Measurements from ENCODE around the gene PRKG1. TPM values are rescaled to one million over a fixed set of nuclear protein-coding genes. Genes with fewer than 3 reads are reported as not detected.
A peak's percentile ranks its signal among the peaks of the same experiment; 100 is the strongest.

PRKG1 gene
- total RNA-seq, 2 donors from 2014 or later, result 1.3 to 2.7 TPM

- Mint-ChIP-seq H3K9me3 (peaks cover 56% of the 10 kb centered on the region), H3K27me3 (ENCODE audit: insufficient read depth) (no peaks in the 10 kb centered on the region), H3K27ac (no peak overlapping the region), H3K4me1 (no peaks in the 10 kb centered on the region), H3K36me3 (ENCODE audit: low read depth) (peaks cover 6% of the 10 kb centered on the region), H3K4me3 (no peak overlapping the region)
- no peak for TF ChIP-seq CTCF (conservative IDR thresholded peaks at IDR 0.05)
- Histone ChIP-seq H3K27ac (ENCODE audit: low read depth, low read length) (no peak overlapping the region), H3K4me1 (ENCODE audit: control insufficient read depth, insufficient read depth, low read length) (no peaks in the 10 kb centered on the region), H3K27me3 (ENCODE audit: control insufficient read depth, insufficient read depth, low read length, poor library complexity, severe bottlenecking) (no peaks in the 10 kb centered on the region), H3K9ac (ENCODE audit: extremely low read depth, low read length, poor library complexity, severe bottlenecking) (no peak overlapping the region), H3K4me3 (ENCODE audit: low read length) (no peak overlapping the region), H3K9me3 (ENCODE audit: control insufficient read depth, low read length) (peaks cover 22% of the 10 kb centered on the region), H3K36me3 (ENCODE audit: control insufficient read depth, insufficient read depth, low read length) (no peaks in the 10 kb centered on the region)
- WGBS, 2 experiments (ENCODE audit: insufficient coverage in 1 of 2, insufficient read length in 1 of 2), result 91 to 100% methylated on average over 1 of the region's 1 CpG
- no peak for DNase-seq
Measured at GRCh38 chr10:52011118-52011517, 936.8 kb downstream of the PRKG1 start.

- no peaks in the 10 kb centered on the region for H3K36me3 ChIP-seq (ENCODE audit: control insufficient read depth, insufficient read depth, low read length)
- Mint-ChIP-seq H3K4me1 (peaks cover 4% of the 10 kb centered on the region), H3K36me3 (ENCODE audit: low read depth) (peaks cover 2% of the 10 kb centered on the region), H3K27me3 (ENCODE audit: insufficient read depth) (no peaks in the 10 kb centered on the region), H3K9me3 (peaks cover 36% of the 10 kb centered on the region), H3K27ac (no peak overlapping the region), H3K4me3 (no peak overlapping the region)
- no peak overlapping the region for H3K9ac ChIP-seq (ENCODE audit: extremely low read depth, low read length, poor library complexity, severe bottlenecking)
- H3K4me3 ChIP-seq (ENCODE audit: low read length), result no peak overlapping the region
- no peaks in the 10 kb centered on the region for H3K4me1 ChIP-seq (ENCODE audit: control insufficient read depth, insufficient read depth, low read length)
- WGBS, 2 experiments (ENCODE audit: insufficient coverage in 1 of 2, insufficient read length in 1 of 2), result 52% methylated on average over 3 of the region's 3 CpGs; no CpG with 5 or more reads in 1 of the 2 experiments
- peaks cover 9% of the 10 kb centered on the region for H3K9me3 ChIP-seq (ENCODE audit: control insufficient read depth, low read length)
- DNase-seq, result peak; percentile 50
- H3K27ac ChIP-seq (ENCODE audit: low read depth, low read length), result peak overlapping the region; percentile 26
- no peak for TF ChIP-seq CTCF (conservative IDR thresholded peaks at IDR 0.05)
- H3K27me3 ChIP-seq (ENCODE audit: control insufficient read depth, insufficient read depth, low read length, poor library complexity, severe bottlenecking), result no peaks in the 10 kb centered on the region
Measured at GRCh38 chr10:52019077-52019555, 944.8 kb downstream of the PRKG1 start.

GRCh38 chr10:52019656-52020055 lies 945.4 kb downstream of the PRKG1 start:
- no peak for TF ChIP-seq CTCF (conservative IDR thresholded peaks at IDR 0.05)
- DNase-seq, result no peak
- Mint-ChIP-seq H3K36me3 (ENCODE audit: low read depth) (peaks cover 2% of the 10 kb centered on the region), H3K9me3 (peaks cover 35% of the 10 kb centered on the region), H3K4me3 (no peak overlapping the region), H3K27ac (no peak overlapping the region), H3K27me3 (ENCODE audit: insufficient read depth) (no peaks in the 10 kb centered on the region), H3K4me1 (peaks cover 4% of the 10 kb centered on the region)
- no peaks in the 10 kb centered on the region for H3K36me3 ChIP-seq (ENCODE audit: control insufficient read depth, insufficient read depth, low read length)
- H3K4me1 ChIP-seq (ENCODE audit: control insufficient read depth, insufficient read depth, low read length), result no peaks in the 10 kb centered on the region
- peaks cover 6% of the 10 kb centered on the region for H3K9me3 ChIP-seq (ENCODE audit: control insufficient read depth, low read length)
- H3K27me3 ChIP-seq (ENCODE audit: control insufficient read depth, insufficient read depth, low read length, poor library complexity, severe bottlenecking), result no peaks in the 10 kb centered on the region
- no peak overlapping the region for H3K9ac ChIP-seq (ENCODE audit: extremely low read depth, low read length, poor library complexity, severe bottlenecking)
- peak overlapping the region; percentile 26 for H3K27ac ChIP-seq (ENCODE audit: low read depth, low read length)
- no peak overlapping the region for H3K4me3 ChIP-seq (ENCODE audit: low read length)
